ENCODE data around the gene GPC6.
"Not testable (repeated sequence)": the region's sequence is repeated elsewhere in the genome, so short reads cannot be mapped to it uniquely, and the experiment has no call there.

GPC6 gene

GRCh38 chr13:94204946-94205345 is 978.3 kb downstream of the GPC6 start:
- no peak for TF ChIP-seq CTCF (IDR thresholded peaks at IDR 0.05; ENCODE audit: low read depth, low read length, missing control alignments)
- in situ Hi-C loops (cut with HindIII; ENCODE audit: low sequenced_read_pairs) = no loop called here
- DNase-seq (ENCODE audit: low read depth) = no peak
- H3K4me3 ChIP-seq (ENCODE audit: low read depth, low read length) = no peak overlapping the region

GRCh38 chr13:94205896-94206295 is 979.3 kb downstream of the GPC6 start:
- DNase-seq (ENCODE audit: low read depth) = no peak
- no peak for TF ChIP-seq CTCF (IDR thresholded peaks at IDR 0.05; ENCODE audit: low read depth, low read length, missing control alignments)
- H3K4me3 ChIP-seq (ENCODE audit: low read depth, low read length) = no peak overlapping the region
- in situ Hi-C loops (cut with HindIII; ENCODE audit: low sequenced_read_pairs) = no loop called here

- DNase-seq (ENCODE audit: low read depth) = no peak
- in situ Hi-C loops (cut with HindIII; ENCODE audit: low sequenced_read_pairs) = no loop called here
- no peak overlapping the region for H3K4me3 ChIP-seq (ENCODE audit: low read depth, low read length)
- no peak for TF ChIP-seq CTCF (IDR thresholded peaks at IDR 0.05; ENCODE audit: low read depth, low read length, missing control alignments)
These were observed 982.5 kb downstream of the GPC6 start for GRCh38 chr13:94209117-94209516.

GRCh38 chr13:94209913-94210312 is 983.3 kb downstream of the GPC6 start:
- in situ Hi-C loops (cut with HindIII; ENCODE audit: low sequenced_read_pairs); H3K4me3 ChIP-seq (ENCODE audit: low read depth, low read length); DNase-seq (ENCODE audit: low read depth): not testable (repeated sequence)

GRCh38 chr13:94210816-94211215 is 984.2 kb downstream of the GPC6 start:
- no peak for DNase-seq (ENCODE audit: low read depth)
- in situ Hi-C loops (cut with HindIII; ENCODE audit: low sequenced_read_pairs) = no loop called here
- no peak for TF ChIP-seq CTCF (IDR thresholded peaks at IDR 0.05; ENCODE audit: low read depth, low read length, missing control alignments)
- no peak overlapping the region for H3K4me3 ChIP-seq (ENCODE audit: low read depth, low read length)

- in situ Hi-C loops (cut with HindIII; ENCODE audit: low sequenced_read_pairs) = no loop called here
- no peak overlapping the region for H3K4me3 ChIP-seq (ENCODE audit: low read depth, low read length)
- no peak for TF ChIP-seq CTCF (IDR thresholded peaks at IDR 0.05; ENCODE audit: low read depth, low read length, missing control alignments)
- DNase-seq (ENCODE audit: low read depth) = no peak
These were observed 985.6 kb downstream of the GPC6 start for GRCh38 chr13:94212196-94212595.

GRCh38 chr13:94214121-94214520 is 987.5 kb downstream of the GPC6 start:
- H3K4me3 ChIP-seq (ENCODE audit: low read depth, low read length) = no peak overlapping the region
- in situ Hi-C loops (cut with HindIII; ENCODE audit: low sequenced_read_pairs) = no loop called here
- TF ChIP-seq CTCF (IDR thresholded peaks at IDR 0.05; ENCODE audit: low read depth, low read length, missing control alignments) = no peak
- no peak for DNase-seq (ENCODE audit: low read depth)
